OCI-LY7 (cell line): ENCODE data around the gene RBM33.

Experiments used
- EZH2phosphoT487 ChIP-seq: fragments of 200-600 bp; sonication (generic); IDR thresholded peaks from 2 replicates; pipeline ENCODE4 v1.6.1; 2018; ENCODE audit warnings: low read depth, borderline replicate concordance, mild to moderate bottlenecking, mixed run types, antibody characterized with exemption, low read length, moderate library complexity, mixed read lengths
- TF ChIP-seq, protein P1 (sequence below): fragments of 200-600 bp; sonication (generic); conservative IDR thresholded peaks from 2 replicates; pipeline ENCODE4 v1.5.1; 2014; ENCODE audit warnings: mild to moderate bottlenecking, antibody characterized with exemption, low read length, moderate library complexity, mixed read lengths

- TF ChIP-seq, protein P1, sequence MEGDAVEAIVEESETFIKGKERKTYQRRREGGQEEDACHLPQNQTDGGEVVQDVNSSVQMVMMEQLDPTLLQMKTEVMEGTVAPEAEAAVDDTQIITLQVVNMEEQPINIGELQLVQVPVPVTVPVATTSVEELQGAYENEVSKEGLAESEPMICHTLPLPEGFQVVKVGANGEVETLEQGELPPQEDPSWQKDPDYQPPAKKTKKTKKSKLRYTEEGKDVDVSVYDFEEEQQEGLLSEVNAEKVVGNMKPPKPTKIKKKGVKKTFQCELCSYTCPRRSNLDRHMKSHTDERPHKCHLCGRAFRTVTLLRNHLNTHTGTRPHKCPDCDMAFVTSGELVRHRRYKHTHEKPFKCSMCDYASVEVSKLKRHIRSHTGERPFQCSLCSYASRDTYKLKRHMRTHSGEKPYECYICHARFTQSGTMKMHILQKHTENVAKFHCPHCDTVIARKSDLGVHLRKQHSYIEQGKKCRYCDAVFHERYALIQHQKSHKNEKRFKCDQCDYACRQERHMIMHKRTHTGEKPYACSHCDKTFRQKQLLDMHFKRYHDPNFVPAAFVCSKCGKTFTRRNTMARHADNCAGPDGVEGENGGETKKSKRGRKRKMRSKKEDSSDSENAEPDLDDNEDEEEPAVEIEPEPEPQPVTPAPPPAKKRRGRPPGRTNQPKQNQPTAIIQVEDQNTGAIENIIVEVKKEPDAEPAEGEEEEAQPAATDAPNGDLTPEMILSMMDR = no peak
- TF ChIP-seq EZH2phosphoT487 = no peak
These were observed 129.1 kb downstream of the RBM33 start for GRCh38 chr7:155773531-155773930.
